ENCODE data around the gene MAGOH.
"Not testable (repeated sequence)": the region's sequence is repeated elsewhere in the genome, so short reads cannot be mapped to it uniquely, and the experiment has no call there.

The MAGOH gene

DNA sequence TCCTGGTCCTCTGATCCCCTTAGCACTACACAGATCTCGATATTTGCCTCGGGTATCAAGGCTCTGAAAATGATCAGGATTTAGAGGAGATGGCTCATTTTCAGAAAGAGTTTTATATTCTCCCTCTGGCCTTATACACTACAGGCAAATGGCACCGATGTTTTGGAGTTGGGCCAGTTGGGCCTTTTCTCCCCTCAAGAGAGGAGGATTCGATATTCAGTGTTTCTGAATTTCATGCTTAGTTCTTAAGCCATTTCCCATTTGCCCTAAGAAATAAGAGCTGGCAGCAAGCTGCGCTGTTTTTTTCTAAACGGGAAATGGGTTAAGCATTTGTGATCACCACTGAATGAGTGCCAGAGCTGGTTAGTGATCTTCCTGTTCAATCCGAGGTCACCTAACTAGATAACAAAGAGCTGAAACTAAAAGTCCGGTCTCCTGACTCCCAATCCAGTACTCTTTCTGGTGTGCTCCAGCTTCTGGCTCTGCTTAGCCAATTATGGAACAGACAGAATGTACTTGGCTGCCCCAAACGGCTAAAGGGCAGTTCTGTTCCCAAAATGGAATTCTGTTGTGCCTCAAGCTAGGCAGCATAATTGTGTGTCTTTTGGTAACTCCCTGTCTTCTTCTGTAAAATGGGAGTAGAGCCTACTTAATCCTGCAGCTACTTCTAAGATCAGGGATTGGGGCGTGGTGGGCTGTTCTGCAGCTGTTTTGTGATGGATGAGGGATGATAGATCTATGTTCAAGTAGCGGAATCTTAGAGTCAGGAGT is 42.9 kb downstream of the MAGOH start:
- FAIRE-seq = no peak
- no peak for DNase-seq (ENCODE audit: extremely low spot score, insufficient read length, low read depth)

DNA sequence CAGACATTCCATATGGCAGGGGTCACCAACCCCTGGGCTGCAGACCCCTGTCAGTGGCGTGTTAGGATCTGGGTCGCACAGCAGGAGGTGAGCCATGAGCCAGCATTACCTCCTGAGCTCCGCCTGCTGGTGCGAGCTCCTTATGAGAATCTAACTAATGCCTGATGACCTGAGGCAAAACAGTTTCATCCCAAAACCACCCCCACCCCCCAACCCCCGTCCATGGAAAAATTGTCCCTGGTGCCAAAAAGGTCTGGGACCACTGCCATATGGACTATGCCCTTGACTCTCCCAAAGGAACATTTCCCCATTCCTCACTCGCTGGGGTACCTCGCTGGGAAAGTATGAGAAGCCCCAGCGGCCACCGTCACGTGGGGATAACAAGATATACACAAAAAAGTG is 48.1 kb downstream of the MAGOH start:
- no peak for DNase-seq (ENCODE audit: extremely low spot score, insufficient read length, low read depth)
- no peak for FAIRE-seq

DNA sequence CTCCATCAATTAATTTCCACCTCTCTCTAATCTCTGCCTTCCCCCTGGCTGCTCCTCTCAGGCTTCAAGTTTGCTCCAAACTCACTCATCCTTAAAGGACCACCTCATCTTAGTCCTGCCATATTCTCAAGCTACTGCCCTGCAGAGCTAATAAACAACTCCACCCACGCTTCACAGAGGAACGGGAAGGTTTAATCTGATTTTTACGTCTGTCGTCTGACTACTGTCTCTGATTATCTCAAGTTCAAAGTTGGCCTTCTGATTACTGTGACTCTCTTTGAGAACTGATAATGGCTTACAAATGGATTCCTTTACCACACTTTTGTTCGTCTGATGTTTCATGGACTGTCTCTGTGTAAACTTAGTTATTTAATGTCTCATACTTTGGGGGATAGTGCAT is 49.3 kb downstream of the MAGOH start:
- FAIRE-seq (no peak), DNase-seq (ENCODE audit: extremely low spot score, insufficient read length, low read depth) (no peak)

DNA sequence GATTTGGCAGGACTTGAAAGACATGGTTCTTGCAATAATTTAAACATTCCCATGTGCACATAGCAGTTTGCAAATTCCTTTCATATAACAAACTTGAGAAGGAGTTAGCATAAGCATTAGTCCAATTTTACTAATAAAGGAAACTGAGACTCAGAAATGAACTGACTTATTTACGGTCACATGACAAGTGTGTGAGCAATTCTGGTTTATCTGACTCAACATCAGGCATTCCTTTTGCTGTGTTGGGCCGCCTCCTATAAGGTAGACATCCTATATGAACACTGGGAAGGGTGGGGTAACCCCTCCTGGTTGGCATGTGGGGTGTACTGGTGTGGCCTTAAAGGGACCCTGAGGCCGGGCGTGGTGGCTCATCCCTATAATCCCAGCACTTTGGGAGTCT is 50.2 kb downstream of the MAGOH start:
- FAIRE-seq (no peak), DNase-seq (ENCODE audit: extremely low spot score, insufficient read length, low read depth) (no peak)

DNA sequence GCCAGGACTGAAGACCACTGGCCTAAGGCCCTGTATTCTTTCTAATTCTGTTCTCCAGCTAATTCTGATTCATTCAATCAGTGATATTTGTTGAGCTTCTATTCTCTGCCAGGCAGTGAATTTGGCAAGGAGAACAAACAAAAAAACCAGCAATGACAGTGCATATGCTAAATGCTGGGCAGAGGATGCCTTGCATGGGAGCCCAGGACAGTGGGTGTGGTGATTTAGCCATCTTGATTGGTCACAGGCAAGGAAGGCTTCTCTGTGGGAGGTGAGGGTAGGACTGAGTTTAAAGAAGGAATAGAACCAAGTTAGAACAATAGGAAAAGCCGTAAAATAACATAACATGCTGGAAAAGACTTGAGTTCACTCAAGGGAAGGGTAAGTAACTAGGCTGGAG is 50.9 kb downstream of the MAGOH start:
- DNase-seq (ENCODE audit: extremely low spot score, insufficient read length, low read depth) = no peak
- no peak for FAIRE-seq

DNA sequence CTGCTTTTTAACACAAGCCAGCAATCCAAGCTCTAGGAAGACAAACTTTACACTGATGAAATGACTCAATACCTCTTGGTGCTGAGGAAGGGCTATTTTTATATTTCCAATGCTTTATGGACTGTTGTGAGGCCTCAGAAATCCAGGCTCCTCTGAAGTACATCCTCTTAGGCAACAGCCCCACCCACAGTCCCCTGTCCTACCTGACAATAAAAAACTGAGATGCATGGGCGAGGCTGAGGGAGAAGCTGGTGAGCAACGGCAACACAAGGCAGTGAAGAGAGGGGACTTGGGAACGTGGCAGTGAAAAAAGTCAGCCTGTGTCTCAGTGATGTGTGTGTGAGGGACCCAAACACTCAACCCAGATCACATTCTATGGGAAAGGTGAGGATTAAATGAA is 51.8 kb downstream of the MAGOH start:
- FAIRE-seq (no peak), DNase-seq (ENCODE audit: extremely low spot score, insufficient read length, low read depth) (no peak)

DNA sequence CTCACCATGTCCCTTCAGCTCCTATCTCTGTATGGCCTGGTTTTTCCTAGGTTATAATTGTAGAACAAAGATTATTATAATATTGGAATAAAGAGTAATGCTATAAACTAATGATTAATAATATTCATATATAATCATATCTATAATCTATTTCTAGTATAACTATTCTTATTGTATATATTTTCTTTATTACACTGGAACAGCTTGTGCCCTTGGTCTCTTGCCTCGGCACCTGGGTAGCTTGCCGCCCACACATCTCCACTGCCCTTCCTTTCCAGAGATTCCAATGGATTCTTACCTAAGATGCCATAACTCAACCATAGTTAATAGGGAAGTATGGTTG is 52.4 kb downstream of the MAGOH start:
- FAIRE-seq; DNase-seq (ENCODE audit: extremely low spot score, insufficient read length, low read depth): not testable (repeated sequence)

DNA sequence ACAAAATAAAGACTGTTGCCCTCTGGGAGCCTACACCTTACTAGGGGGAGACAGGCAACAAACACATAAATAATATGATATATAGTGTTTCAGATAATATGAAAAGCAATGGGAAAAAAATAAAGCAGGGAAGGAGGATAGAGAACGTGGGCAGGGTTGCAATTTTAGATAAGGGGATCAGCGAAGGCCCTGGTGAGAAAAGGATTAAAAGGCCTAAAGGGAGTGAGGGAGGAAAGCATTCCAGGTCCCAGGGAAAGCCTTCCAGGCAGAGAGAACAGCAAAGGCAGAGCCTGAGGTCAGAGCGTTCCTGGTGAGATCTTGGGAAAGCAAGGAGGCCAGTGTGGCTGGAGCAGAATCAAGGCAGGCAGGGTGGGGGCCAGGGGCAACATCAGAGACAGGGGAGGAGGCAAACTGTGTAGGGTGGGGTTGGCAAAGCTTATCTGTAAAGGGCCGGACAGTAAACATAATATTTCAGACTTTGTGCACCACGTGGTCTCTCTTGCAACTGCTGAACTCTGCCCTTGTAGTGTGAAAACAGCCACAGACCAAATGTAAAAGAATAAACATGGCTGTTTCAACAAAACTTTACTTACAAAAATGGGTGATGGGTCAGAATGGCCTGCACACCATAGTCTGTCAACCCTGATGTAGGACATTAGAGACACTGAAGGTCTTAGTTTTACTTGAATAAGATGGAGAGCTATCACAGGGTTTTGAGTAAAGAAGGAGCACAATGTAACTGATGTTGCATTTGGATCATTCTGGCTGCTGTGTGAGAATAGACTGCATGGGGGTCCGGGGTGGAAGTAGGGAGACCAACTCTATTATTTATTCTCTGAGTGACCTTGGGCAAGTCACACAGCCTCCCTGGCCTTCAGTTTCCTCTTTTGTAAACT is 55.0 kb downstream of the MAGOH start:
- FAIRE-seq (no peak), DNase-seq (ENCODE audit: extremely low spot score, insufficient read length, low read depth) (no peak)

DNA sequence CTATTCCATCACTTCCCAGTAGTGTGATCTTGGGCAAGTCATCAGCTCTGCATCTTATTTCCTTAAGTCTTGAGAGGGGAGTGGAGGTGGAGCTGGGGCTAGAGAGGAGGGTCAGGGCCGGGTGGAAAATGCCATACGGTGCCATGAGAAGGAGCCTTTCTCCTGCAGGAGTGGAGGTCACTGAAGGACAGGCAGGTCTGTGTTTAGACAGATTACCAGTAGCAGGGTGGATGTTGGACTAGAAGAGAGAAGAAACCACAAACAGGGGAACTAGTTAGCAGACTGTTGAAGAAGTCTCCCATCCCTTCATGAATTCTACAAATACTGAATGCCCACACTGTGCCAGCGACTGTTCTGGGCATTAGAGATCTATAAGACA is 55.6 kb downstream of the MAGOH start:
- FAIRE-seq = no peak
- DNase-seq (ENCODE audit: extremely low spot score, insufficient read length, low read depth) = no peak

DNA sequence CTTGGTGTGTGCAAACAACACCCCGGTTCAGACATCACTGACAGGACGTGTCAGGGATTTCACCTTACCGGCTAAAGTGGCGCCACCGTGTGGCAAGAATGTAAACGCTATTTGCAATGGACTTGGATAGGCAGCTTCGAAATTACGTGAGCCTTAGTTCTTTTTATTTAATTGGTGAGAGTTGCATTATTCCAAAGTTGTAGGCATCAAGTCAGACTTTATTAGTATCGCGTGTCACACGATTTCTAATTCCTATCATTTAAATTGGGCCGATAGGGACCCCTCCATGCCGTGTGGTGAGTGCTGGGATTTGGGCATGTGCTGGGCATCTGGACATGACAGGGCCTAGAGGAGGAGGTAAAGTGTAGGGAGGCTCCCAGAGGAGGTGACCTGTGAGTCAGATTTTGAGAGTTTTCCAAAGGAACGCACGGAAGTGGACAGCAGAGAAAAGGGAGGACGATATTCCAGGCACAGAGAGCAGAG is 56.2 kb downstream of the MAGOH start:
- DNase-seq (ENCODE audit: extremely low spot score, insufficient read length, low read depth) (peak; percentile 45), FAIRE-seq (peak; percentile 89)

DNA sequence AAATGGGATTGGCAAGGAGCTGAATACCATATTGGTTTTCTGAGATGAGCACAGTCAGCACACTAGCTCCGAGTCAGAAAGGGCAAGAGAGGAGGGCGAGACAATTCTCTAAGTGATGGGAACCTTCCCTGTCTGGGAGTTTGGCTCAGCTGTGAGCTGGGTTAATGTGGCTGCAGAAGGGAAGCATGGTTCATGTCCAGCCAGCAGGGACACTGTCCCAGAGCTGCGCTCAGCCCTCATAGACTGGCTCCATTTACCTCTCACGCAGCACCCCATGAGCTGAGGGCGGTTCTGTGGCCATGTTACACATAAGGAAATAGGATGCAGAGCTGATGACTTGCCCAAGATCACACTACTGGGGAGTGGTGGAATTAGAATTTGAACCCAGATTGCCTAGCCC is 57.4 kb downstream of the MAGOH start:
- FAIRE-seq = no peak
- no peak for DNase-seq (ENCODE audit: extremely low spot score, insufficient read length, low read depth)

DNA sequence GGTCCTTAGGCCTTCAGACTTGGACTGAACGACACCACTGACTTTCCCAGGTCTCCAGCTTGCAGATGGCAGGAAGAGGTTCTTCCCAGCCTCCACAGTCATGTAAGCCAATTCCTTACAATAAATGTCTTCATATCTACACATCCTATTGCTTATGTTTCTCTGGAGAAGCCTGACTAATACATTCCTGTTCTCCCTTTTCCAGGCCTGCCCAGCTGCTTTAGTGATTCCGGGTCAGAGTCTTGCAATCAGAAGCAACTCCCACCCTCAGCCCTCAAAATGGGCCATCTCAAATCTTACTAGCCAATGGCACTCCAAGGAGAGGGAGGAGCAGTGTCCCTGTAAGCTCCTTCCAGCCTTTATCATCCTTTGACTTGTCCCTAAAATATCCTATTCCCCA is 58.1 kb downstream of the MAGOH start:
- FAIRE-seq = no peak
- no peak for DNase-seq (ENCODE audit: extremely low spot score, insufficient read length, low read depth)

All from GM18507 (cell line).